Spleen (tissue), 7 donors: ENCODE results near the gene DMAC2L.
"Not testable (repeated sequence)": the region's sequence is repeated elsewhere in the genome, so short reads cannot be mapped to it uniquely, and the experiment has no call there.

Experiments used
- POLR2A ChIP-seq, 3 donors: fragments of 450-650 bp; IDR thresholded peaks; one replicate each; pipeline ENCODE4 v1.5.1; 2017; ENCODE audit warnings: antibody characterized with exemption in 3 of 3, mild to moderate bottlenecking in 1 of 3
- POLR2AphosphoS5 ChIP-seq, 3 donors: sonication (generic); formaldehyde crosslinking; IDR thresholded peaks; one replicate each; pipeline ENCODE4 v1.5.1; 2017; ENCODE audit warnings: antibody characterized with exemption in 3 of 3
- TF ChIP-seq, protein P1 (sequence below), 11 experiments: fragments of 200-600 bp in 7 of 11; fragments of 450-650 bp in 4 of 11; sonication (generic) in 4 of 11; IDR thresholded peaks in 8 of 11; conservative IDR thresholded peaks in 3 of 11; 1 replicate in 7 of 11; 2 replicates in 4 of 11; pipeline versions ENCODE4 v1.4.0 to v1.8.0; 2016 to 2021; ENCODE audit warnings: antibody characterized with exemption in 11 of 11, inconsistent platforms in 4 of 11, mild to moderate bottlenecking in 1 of 11
- donor health status: DM: no; HTN: no; CAD: no; lungs with moderate emphysema.
- donor health status: DM: no; HTN: no; CAD: no.
- donor health status: DM: no; HTN: no; CAD: no.

GRCh38 chr14:50361473-50362403 lies 49.6 kb downstream of the DMAC2L start:
- TF ChIP-seq, protein P1, sequence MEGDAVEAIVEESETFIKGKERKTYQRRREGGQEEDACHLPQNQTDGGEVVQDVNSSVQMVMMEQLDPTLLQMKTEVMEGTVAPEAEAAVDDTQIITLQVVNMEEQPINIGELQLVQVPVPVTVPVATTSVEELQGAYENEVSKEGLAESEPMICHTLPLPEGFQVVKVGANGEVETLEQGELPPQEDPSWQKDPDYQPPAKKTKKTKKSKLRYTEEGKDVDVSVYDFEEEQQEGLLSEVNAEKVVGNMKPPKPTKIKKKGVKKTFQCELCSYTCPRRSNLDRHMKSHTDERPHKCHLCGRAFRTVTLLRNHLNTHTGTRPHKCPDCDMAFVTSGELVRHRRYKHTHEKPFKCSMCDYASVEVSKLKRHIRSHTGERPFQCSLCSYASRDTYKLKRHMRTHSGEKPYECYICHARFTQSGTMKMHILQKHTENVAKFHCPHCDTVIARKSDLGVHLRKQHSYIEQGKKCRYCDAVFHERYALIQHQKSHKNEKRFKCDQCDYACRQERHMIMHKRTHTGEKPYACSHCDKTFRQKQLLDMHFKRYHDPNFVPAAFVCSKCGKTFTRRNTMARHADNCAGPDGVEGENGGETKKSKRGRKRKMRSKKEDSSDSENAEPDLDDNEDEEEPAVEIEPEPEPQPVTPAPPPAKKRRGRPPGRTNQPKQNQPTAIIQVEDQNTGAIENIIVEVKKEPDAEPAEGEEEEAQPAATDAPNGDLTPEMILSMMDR (IDR thresholded peaks at IDR 0.05 in 8 of 11, conservative IDR thresholded peaks at IDR 0.05 in 3 of 11): not testable (repeated sequence)
- not testable (repeated sequence) for TF ChIP-seq POLR2A, POLR2AphosphoS5 (IDR thresholded peaks at IDR 0.05)
